GM19452 (cell line): ENCODE measurements around the gene IP6K3.

Source experiments
- ATAC-seq: cut with Tn5 transposase; IDR thresholded peaks from one replicate; pipeline ENCODE4 v1.9.1; 2021; ENCODE audit not compliant: unreplicated experiment

IP6K3 gene

DNA sequence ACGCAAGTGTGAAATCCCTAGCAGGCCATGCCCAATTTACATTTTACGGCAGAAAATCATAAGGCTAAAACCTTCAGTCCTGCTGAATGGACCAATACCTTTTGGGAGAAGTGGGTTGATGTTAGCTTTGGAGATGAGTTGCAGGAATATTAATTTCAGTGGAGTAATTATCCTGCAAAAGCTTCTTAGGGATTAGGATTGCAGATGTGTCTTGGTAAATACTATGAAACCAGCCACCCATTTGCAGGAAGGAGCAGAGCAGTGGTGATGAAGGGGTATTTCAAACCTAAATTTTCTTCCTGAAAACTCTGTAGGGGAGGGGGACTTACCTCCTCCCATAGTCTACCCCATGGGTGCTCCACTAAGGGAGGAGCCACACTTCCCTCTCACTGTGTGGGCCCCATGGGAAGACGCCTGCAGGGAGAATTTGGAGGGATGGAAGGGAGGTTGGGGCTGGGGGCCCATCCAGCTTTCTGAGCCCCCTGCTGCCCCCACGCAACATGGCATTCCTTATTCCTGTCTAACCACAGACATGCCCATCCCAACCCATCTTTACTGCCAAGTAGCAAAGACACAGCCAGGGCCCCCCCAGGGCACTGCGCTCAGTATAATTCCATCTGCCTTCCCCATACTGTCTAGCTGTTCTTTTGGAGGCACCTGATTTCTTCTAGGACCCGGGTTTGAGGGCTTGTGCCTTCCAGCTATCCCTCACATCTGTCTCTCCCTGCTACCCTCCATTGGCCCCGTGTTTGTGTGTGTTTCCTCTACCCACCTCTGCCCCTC is 20.6 kb downstream of the IP6K3 start:
- no peak for ATAC-seq

DNA sequence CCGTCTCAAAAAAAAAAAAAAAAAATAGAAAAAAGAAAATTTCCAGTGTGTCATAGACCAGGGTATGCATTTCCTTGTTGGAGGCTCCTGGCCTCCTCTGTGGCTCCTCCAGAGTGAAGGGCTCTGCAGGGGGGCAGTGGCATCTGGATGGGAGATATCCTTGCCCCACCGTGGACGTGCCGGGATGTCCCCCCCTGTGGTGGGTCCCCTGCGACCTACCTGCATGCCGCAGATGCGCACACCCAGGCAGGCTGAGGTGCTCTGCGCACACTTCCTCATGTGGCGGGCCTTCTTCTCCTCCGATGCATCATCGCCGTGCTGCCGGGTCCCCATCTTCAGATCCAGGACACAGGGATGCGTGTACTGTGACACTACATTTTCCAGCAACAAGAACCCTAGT is 21.5 kb downstream of the IP6K3 start:
- no peak for ATAC-seq

DNA sequence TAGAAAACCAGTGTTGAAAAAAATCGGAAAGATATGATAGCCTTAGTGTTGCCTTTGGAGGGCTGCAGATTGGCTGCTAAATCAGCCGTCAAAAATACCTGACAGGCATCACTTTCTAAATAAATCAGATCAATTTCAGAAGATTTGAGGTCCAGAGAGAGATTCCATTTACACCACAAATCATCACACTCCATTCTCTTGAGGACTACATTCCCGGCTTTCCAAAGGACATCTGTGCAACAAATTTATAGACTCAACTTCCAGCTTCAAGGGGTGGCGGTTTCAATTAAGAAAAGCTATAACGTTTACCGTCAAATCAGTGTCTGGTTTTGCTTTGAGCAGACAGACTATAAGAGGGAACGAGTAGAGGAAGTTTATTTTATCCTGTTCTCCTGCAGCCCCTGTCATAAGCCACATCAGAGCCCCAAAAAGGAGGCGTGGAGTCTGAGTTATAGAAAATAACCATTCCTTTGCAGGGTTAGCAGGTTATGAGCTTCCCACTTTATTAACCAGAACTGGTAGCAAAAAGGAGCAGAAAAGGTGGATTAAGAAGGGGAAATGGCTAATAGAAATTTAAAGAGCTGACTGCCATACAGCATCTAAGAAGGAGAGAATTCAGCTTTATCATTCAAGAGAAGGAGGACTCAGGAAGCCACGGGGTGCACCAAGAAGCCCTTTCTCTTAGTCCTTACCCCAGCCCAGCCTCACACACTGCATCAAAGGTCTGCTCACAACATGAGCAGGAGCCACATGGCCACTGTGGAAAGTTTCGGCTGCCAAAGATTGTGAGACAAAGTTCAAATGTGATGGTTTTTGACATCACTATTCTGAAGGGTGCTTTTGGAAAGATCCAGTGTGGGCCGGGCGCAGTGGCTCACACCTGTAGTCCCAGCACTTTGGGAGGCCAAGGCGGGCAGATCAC is 22.3 kb downstream of the IP6K3 start:
- no peak for ATAC-seq

DNA sequence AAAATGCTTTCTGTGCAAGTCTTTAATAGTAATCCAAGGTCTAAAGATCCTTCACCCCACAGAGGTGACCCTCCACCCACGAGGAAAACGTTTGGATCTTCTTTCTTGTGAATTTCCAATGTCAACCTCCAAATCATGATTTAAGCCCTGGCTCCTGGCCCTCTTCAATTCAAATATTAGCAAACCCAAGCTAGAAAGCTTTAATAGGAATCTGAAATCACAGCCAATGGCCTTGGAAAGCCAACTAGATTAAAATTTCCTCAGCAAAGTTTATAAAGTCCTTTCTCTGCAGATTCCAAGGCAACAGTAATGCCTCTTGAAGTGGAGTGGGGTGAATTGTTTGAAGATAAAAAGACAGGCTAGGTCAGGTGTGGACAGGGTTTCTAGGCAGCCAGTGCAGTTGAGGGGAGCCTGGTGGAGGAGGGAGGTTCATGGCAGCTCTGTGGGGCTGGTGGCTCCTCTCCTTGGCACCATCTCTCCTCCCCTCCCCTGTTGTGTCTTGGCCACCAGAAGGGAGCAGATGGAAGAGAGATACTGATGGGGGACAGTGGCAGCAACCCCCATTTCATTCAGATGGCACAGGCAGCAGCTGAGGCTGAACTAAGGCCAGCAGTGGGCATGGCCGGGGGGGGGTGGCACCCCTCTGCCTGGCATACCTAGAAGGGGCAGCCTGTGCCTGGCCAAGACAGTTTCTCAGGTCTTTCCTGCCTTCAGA is 23.2 kb downstream of the IP6K3 start:
- no peak for ATAC-seq

DNA sequence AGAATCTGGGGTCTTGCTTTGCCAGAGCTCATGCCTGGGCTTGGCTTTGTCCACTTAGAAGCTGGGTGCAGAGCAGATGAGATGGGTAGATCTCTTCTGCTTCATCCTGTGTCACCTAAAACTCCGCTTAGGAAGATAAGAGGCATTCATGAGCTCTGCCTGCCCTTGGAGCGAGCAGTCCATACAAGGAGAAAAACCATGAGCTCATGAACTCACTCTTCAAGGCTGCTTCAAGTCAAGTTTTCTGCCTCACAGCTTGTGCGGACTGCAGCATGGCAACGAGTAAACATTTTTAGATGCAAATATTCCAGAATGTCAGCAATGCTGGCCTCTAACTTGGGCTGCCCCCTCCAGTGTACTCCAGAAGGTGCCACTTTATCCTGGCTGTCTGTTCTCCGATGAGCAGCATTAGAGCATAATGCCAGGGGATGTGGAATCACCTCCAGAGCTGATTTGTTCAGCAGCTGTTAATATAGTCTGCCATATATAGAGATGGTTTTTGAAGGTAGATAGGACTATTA is 24.5 kb downstream of the IP6K3 start:
- no peak for ATAC-seq

DNA sequence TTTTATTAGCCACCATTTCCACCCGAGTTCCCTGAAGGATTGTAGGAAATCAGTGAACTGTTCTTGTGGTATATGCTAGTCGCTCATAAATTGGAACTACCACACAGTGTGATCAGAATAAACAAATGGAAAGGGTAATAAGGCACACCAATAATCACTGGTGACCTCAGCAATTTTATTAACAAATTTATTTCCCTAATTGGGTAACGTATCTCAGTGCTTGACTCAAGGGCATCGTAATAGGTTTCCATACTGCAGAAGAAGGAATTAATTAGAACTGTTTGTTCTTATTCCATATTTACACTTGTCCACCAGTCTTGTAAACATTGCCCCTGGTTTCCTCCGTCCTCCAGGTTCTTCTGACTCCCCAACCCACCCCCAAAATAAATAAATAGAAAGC is 25.2 kb downstream of the IP6K3 start:
- no peak for ATAC-seq

DNA sequence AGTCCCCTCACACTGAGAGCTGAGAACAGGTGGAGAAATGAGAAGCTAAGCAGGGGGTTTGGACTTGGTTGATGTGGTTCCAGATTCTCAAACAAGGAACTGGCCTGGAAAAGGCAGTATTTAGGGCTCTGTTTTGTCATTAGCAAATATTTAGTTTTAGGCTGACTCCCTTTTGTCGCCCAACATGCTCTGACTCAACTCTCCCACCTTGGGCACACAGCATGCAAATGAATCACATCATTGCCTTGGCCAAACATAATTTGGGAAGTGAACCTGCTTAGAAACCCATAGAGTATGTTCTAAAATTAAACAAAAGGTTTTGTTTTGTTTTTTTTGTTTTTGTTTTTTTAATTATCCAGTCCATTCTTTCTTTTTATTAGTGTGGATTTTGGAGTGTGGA is 25.7 kb downstream of the IP6K3 start:
- no peak for ATAC-seq

DNA sequence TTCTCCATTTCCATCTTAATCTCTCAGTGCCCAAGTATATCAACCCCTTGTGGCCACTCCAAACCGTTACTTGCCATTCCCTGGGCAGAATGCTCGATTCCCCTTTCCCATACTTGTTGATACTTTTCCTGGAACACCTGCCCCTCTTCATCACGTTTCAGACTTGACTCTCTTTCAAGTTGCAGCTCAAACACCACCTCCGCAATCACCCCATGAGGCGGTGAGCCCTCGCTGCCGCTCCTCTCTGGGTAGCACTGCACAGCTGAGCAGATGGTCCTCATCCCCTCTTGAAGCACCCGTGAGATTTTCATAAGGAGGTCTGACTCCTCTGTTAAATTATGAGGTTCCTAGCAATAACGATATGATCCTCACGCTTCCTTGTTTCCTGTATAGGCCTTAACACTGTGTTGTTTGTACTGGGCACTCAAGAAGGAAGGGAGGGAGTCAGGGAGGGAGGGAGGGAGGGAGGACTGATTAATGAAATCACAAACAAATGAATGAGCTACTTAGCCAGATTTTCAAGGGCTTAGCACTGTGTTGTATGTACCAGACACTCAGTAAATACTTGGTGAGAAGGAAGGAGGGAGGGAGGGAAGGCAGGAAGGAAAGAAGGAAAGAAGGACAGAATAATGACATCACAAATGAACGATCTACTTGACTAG is 27.2 kb downstream of the IP6K3 start:
- no peak for ATAC-seq

DNA sequence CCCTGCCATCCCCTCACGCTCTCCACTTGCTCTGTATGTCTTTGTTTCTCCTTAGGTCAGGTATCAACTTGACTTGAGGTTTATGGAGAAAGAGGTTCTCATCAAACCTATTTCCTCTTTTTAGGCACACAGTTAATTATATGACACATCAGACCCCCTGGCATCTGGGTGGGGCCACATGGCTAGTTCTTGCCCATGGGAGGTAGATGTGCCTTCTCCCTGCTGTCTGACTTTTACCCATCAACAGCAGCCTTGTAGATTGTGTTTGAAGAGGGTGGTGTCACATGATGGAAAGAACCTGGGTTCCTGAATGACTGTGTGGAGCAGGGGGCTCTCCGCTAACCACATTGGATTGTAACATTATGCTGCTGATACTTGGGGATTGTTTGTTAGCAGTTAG is 28.0 kb downstream of the IP6K3 start:
- no peak for ATAC-seq

DNA sequence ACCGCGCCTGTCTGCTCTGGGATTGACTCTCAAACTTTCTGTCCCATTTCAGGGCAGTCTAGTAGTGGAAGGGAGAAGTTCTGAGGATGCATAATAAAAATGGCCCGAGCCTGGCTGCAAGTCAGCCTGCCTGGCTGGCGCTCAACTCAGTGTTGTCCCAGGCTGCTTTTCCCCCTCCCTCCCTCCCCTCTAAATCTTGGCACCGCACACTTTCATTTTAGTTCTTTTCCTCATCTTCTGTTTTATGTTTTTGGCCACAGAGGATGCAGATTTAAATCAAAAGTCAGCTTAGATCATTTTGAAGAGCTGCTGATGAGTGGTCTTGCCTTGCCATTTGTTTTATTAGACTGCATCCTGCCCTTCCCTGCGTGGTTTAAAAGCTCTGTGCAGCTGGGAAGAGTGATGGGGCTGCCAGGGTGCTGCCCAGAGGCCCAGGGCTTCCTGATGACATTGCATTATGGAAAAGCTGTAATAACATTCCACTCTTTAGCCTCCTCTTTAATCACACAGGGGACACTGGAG is 28.7 kb downstream of the IP6K3 start:
- ATAC-seq: no peak

DNA sequence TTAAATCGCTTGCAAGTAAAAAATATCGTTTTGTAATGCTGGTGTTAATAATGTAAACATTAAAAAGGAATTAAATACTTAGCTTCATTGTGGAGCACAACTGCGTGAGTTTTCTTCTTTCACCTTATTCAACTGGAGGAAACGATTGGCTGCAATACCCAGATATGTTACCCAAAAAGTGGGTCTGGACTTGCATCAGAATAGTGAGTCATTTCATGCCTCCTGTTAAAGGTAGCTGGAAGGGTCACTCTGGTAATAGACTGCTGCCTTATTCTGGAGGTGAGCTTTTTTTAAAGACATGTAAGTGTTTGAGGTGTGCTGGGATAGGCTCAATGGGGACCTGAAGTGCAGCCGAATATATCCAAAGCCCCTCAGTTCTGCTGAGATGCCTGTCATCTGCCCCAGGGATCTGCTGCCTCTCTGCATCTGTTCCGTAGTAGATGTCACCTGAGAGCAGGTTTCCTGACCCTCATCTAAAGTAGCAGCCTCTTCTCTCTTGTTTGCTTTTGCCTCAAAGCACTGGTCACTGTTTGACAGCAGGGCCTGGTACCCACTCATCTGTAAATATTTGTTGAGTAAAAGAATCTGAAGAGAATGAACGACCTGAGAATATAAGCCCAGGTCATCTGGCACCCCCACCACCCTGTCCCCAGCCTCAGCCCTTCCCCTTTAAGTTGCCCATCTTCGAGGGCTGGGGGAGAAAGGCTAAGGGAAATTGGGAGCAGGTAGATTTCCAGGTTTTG is 29.6 kb downstream of the IP6K3 start:
- no peak for ATAC-seq

DNA sequence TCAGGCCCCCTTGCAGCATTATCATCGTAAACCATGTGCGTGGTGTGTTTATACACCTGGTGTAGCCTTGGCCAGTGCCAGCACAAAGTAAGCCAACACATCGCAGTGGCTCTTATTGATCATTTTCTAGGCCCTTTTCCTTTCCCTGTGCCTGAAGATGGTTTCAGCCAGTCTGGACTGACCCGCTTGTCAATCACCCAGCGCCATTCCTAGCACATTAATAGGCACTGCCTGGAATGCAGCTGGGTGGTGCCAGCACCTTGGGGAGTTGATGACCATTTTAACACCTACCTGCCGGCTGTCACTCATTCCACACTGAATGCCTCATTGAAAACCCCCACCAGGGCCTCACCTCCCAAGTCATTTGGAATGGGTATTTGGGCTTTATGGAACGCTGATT is 30.3 kb downstream of the IP6K3 start:
- ATAC-seq: no peak

DNA sequence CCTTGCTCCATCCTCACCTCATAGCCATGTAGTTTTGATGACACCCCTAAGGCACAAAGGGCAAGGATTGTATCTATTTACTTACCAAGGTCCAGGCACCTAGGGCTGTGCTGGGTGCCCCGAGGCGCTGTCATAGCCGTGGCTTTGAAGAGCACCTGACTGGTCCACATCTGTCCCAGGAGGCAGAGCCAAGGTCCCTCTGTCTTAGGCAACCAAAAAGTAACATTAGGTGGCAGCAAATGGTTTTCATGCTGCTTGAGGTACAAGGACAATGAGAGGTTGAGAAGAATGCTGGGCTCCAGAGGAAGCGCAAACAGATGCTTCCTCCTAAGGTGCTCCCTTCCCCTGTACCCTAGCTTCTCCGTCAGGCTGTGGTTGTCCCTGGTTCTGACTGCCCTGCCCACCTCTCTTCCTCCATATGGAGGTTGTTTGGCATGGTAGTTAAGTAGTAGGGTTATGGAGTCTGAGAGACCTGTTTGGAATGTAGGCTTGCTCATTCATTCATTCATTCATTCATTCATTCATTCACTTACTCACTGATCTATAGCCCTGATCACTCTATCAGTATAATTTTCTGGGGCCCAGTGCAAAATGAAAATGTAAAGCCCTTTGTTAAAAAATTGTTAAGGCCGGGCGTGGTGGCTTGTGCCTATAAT is 32.2 kb downstream of the IP6K3 start:
- no peak for ATAC-seq

DNA sequence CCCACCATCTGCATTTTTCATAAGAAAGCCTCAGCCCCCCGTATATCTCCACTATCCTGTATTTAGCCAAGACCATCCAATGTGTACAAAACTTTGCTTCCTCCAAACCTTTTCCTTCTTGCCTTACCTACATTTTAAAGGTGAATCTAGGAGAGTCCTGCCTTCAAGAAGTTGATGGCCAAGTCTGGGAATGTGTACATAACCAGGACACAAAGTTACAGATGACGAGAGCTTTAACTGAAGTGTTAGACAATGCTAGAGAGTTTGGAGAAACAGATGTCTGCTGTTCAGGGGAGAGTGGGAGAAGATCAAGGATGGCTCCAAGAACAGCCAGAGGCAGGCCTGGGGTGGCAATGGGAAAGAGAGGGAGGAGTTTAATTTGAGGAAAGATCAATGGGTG is 32.9 kb downstream of the IP6K3 start:
- no peak for ATAC-seq

DNA sequence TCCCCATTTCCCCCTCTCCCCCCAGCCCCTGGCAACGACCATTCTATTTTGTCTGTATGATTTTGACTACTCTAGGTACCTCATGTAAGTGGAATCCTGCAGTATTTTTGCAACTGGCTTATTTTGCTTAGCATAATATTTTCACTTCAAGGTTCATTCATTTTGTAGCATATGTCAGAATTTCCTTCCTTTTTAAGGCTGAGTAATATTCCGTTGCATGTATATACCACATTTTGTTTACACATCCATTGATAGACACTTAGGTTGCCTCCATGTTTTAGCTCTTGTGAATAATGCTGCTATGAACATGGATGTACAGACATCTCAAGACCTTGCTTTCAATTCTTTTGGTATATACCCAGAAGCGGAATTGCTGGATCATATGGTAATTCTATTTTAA is 33.8 kb downstream of the IP6K3 start:
- ATAC-seq: no peak

DNA sequence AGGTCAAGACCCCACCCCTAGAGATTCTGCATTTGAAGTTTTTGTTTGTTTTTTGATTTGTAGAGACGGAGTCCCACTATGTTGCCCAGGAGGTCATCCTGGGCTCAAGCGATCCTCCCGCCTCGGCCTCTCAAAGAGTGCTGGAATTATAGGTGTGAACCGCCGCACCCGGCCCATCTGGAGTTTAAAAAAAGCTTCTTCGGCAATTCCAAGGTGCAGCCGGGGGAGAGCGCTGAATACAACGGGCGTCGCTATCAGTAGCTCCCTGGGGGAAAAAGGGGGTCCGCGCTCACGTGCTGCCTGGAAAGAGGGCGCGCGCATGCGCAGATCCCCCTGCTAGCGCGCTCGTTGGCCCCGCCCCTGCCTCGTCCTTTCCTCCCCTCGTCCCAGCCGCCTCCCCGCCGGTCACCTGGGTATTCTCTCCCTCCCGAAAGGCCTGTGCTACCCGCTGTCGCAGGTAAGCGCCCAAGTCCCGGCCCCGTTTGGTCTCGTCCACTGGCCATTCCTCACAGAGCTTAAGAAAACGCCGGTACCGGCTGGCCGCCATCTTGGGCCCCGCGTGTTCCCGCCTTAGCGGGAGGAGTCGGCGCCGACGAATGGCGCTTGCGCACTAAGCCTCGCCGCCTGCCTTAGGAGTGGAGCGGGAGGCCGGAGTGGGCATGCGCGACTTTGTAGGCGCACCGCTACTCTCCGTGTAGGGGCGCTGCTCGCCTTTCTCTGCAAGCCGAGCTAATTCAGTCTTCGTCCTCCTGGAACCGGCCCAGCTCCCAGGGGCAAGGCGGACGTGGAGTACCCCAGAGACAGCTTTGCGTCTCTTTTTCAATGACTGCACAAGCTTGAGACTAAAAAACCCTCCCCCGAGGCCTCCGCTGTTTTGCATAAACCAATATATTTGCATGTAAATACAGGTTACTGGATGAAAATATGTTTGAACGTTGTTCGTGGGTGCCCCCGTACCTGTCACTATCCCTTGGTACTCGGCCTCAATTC is 35.3 kb downstream of the IP6K3 start, which contains the start of gene UQCC2:
TSS of gene UQCC2 (minus strand) at position 561 of the 990 bp plus-strand sequence. CDS start at position 547, 14 bp downstream.
- peak; percentile 85 for ATAC-seq

DNA sequence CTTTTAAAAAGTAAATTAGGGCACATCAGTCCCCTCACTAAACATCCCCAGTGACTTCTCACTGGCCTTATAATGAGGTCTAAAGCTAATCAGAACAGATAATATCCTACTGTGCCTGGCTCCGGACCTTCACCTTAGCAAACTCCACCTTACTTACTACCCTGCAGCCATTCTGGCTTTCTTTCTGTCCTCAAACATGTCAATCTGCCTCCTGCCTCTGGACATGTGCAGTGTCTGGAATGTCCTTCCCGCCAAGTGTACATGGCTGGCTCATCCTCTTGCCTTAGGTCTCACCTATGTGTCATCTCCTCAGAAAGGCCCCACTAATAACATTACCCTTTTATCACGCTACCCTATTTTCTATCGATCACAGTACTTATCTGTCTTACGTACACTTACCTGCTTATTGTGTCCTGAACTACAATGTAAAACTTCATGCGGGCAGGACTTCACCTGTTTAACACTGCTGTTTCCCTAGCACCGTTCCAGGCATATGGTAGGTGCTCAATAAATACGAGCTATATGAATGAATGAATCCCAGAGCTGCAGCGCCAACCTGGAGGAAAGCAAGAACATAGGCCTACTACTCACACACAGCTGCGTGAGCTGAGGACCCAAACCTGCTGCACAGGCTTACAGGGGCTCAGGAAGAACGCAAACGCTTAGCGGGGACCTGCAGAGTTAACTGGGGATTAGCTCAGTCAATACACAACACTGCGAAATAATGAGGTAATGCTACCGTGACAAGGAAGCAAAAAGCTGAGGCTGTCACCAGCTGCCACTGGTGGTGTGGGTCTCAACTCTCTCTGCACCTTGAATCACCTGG is 36.2 kb downstream of the IP6K3 start:
- ATAC-seq: no peak
